ENCODE measurements around the gene PLK2.

PLK2 gene

DNA sequence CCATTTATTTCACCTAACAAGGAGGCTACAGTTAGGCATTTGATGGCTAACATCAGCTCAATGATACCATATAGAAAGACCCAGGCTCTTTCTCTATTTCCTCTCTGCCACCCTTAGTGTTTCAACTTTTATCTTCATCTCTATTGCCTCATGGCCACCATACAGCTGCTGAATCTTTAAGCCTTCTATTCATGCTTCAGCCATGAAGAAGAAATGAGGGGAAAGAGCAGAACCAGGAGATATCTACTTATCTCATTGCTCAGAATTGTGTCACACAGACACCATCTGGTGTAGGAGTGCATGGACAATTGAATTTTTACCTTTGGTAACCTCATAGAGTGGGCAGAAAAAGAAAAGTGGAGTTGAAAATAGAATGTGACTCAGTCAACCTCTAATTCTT lies 38.0 kb upstream of the PLK2 start:
- no peaks in the 10 kb centered on the region for H3K36me3 ChIP-seq (ENCODE audit: low read depth)
- ATAC-seq (ENCODE audit: low read depth): no peak
- H3K4me1 ChIP-seq (ENCODE audit: insufficient read depth, poor library complexity, severe bottlenecking): no peaks in the 10 kb centered on the region
- peaks cover 15% of the 10 kb centered on the region for H3K27me3 ChIP-seq (ENCODE audit: insufficient read depth, poor library complexity, severe bottlenecking)
- TF ChIP-seq, protein P1, sequence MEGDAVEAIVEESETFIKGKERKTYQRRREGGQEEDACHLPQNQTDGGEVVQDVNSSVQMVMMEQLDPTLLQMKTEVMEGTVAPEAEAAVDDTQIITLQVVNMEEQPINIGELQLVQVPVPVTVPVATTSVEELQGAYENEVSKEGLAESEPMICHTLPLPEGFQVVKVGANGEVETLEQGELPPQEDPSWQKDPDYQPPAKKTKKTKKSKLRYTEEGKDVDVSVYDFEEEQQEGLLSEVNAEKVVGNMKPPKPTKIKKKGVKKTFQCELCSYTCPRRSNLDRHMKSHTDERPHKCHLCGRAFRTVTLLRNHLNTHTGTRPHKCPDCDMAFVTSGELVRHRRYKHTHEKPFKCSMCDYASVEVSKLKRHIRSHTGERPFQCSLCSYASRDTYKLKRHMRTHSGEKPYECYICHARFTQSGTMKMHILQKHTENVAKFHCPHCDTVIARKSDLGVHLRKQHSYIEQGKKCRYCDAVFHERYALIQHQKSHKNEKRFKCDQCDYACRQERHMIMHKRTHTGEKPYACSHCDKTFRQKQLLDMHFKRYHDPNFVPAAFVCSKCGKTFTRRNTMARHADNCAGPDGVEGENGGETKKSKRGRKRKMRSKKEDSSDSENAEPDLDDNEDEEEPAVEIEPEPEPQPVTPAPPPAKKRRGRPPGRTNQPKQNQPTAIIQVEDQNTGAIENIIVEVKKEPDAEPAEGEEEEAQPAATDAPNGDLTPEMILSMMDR (IDR thresholded peaks at IDR 0.05; ENCODE audit: poor library complexity, severe bottlenecking): no peak
- H3K4me3 ChIP-seq (ENCODE audit: severe bottlenecking): no peak overlapping the region
- no peaks in the 10 kb centered on the region for H3K9me3 ChIP-seq (ENCODE audit: severe bottlenecking)
- no peak for DNase-seq (ENCODE audit: low spot score)
- no peak overlapping the region for H3K27ac ChIP-seq (ENCODE audit: poor library complexity, severe bottlenecking)

DNA sequence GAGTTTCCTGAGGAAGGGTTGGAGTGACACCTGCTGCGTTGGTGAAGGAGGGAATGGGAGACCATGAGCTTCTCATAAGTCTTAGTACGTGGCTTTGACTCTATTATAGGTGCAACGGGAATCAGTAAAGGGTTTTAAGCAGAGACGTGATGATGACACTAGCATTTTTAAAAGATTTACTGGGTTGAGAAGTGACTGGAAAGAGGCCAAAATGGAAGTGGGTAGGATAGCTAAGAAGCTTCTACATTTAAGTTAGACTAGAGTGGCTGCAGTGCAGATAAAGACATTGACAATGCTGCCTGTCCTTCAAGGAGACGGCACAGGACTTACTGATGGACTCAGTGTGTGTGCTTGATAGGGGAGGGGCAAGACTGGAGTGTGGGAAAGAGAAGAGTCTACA lies 37.5 kb upstream of the PLK2 start:
- TF ChIP-seq, protein P1 (IDR thresholded peaks at IDR 0.05; ENCODE audit: poor library complexity, severe bottlenecking): no peak
- H3K4me1 ChIP-seq (ENCODE audit: insufficient read depth, poor library complexity, severe bottlenecking): no peaks in the 10 kb centered on the region
- peaks cover 20% of the 10 kb centered on the region for H3K27me3 ChIP-seq (ENCODE audit: insufficient read depth, poor library complexity, severe bottlenecking)
- H3K9me3 ChIP-seq (ENCODE audit: severe bottlenecking): no peaks in the 10 kb centered on the region
- no peaks in the 10 kb centered on the region for H3K36me3 ChIP-seq (ENCODE audit: low read depth)
- H3K27ac ChIP-seq (ENCODE audit: poor library complexity, severe bottlenecking): no peak overlapping the region
- DNase-seq (ENCODE audit: low spot score) (no peak), ATAC-seq (ENCODE audit: low read depth) (no peak)
- no peak overlapping the region for H3K4me3 ChIP-seq (ENCODE audit: severe bottlenecking)

DNA sequence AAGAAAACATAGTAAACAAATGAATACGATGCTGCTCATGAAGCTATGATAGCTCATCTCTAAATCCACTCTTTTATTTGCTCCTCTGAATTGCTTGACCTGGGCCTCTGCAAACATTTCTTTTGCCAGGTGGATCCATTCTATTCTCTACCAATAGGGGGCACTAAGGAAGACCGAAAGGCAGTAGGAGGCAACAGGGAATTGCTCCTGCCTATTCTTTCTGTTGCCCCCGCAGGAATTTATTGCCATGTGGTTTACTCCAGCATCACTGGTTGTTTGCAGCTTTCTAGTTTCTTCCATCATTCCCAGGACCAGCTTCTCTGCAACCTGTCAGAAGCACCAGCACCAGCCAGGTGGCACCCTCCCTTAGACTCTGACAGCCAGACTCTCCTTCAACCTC lies 36.6 kb upstream of the PLK2 start:
- H3K4me1 ChIP-seq (ENCODE audit: insufficient read depth, poor library complexity, severe bottlenecking): no peaks in the 10 kb centered on the region
- no peak overlapping the region for H3K4me3 ChIP-seq (ENCODE audit: severe bottlenecking)
- H3K27ac ChIP-seq (ENCODE audit: poor library complexity, severe bottlenecking): no peak overlapping the region
- TF ChIP-seq, protein P1 (IDR thresholded peaks at IDR 0.05; ENCODE audit: poor library complexity, severe bottlenecking): peak; percentile 15
- ATAC-seq (ENCODE audit: low read depth) (no peak), DNase-seq (ENCODE audit: low spot score) (no peak)
- peaks cover 16% of the 10 kb centered on the region for H3K27me3 ChIP-seq (ENCODE audit: insufficient read depth, poor library complexity, severe bottlenecking)
- H3K36me3 ChIP-seq (ENCODE audit: low read depth): no peaks in the 10 kb centered on the region
- H3K9me3 ChIP-seq (ENCODE audit: severe bottlenecking): no peaks in the 10 kb centered on the region

DNA sequence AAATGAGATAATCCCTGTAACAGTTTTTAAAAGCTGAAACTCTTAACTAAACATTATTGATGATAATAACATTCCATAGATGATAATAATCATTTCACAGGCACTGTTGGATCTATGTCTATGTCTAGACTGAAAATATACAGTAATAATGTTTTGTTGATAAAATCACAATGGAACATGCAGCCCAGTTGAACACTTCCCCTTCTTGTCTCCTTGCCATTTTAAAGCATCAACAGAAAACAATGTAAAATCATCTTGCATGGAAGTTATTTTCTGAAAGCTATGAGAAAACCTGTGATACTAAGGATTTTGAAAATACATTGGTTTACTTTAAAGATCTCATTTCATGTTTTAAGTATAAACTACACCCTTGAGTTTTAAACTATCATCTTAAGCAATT lies 33.3 kb upstream of the PLK2 start:
- DNase-seq (ENCODE audit: low spot score): no peak
- ATAC-seq (ENCODE audit: low read depth): no peak
- TF ChIP-seq, protein P1 (IDR thresholded peaks at IDR 0.05; ENCODE audit: poor library complexity, severe bottlenecking): no peak
- Histone ChIP-seq H3K4me1 (ENCODE audit: insufficient read depth, poor library complexity, severe bottlenecking) (no peaks in the 10 kb centered on the region), H3K27me3 (ENCODE audit: insufficient read depth, poor library complexity, severe bottlenecking) (peaks cover 44% of the 10 kb centered on the region), H3K36me3 (ENCODE audit: low read depth) (no peaks in the 10 kb centered on the region), H3K9me3 (ENCODE audit: severe bottlenecking) (no peaks in the 10 kb centered on the region), H3K4me3 (ENCODE audit: severe bottlenecking) (no peak overlapping the region), H3K27ac (ENCODE audit: poor library complexity, severe bottlenecking) (no peak overlapping the region)

DNA sequence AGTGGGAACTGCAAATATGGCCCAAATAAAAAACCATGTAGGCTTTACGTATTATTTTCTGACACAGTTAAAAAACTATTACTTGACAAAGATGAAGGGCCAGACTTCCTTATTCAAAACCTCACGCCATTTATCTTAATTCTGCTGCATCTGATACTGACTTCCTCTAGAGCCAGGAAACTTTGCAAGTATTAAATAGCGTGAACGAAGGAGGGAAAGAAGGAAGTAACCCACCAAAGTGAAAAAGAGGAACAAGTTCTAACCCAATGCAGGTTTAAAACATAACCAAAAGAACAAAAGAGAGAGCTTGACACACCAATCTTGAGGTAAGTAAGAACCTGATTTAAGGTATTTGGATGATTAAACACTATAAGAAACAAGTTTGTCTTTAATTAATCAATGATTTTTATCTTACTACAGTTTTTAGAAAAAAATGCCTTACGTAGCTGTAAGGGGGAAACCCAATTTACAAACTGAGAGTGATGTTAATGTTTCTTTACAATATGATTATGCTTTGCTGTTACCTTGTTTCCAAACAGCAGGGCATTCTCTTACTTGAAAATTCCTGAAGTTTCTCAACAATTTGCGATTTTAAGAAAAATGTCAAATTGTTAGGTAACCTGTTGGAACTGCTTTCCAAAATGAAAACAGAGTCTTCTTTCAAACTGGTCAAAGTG lies 31.5 kb upstream of the PLK2 start, which contains the start of gene GAPT:
Gene GAPT (plus strand): TSS at position 220 of the 677 bp plus-strand sequence. CDS start 3,102 bp downstream, outside the sequence.
- TF ChIP-seq, protein P1 (IDR thresholded peaks at IDR 0.05; ENCODE audit: poor library complexity, severe bottlenecking): no peak
- no peak for DNase-seq (ENCODE audit: low spot score)
- no peaks in the 10 kb centered on the region for H3K4me1 ChIP-seq (ENCODE audit: insufficient read depth, poor library complexity, severe bottlenecking)
- H3K27me3 ChIP-seq (ENCODE audit: insufficient read depth, poor library complexity, severe bottlenecking): peaks cover 60% of the 10 kb centered on the region
- H3K9me3 ChIP-seq (ENCODE audit: severe bottlenecking): no peaks in the 10 kb centered on the region
- no peaks in the 10 kb centered on the region for H3K36me3 ChIP-seq (ENCODE audit: low read depth)
- no peak for ATAC-seq (ENCODE audit: low read depth)
- H3K27ac ChIP-seq (ENCODE audit: poor library complexity, severe bottlenecking): no peak within 1 kb of the TSS
- no peak within 1 kb of the TSS for H3K4me3 ChIP-seq (ENCODE audit: severe bottlenecking)
